Endothelial cell of umbilical vein (primary cell): Measurements from ENCODE around the gene PLB1. TPM values are rescaled to one million over a fixed set of nuclear protein-coding genes. Genes with fewer than 3 reads are reported as not detected.

Source experiments
- BruUV-seq: library from RNA; stranded (reverse); fragments of 400-500 nt; replicated peaks from 2 replicates; lab custom pipeline; 2021; lab: Mats Ljungman, UMichigan
- CTCF ChIA-PET: fragments of 300-600, 350-600 bp; sonication (Branson Sonifier 250); formaldehyde crosslinking; loops from one replicate; lab custom pipeline; 2021; ENCODE audit warnings: antibody characterized with exemption, inconsistent platforms; lab: Charles Lee
- POLR2A ChIA-PET: fragments of 300-600, 350-600 bp; sonication (Branson Sonifier 250); formaldehyde crosslinking; loops from one replicate; lab custom pipeline; 2021; ENCODE audit warnings: antibody characterized with exemption, inconsistent platforms; lab: Charles Lee
- DNase-seq: peaks from one replicate; pipeline ENCODE4 v3.0.0-alpha.2; 2011; ENCODE audit warnings: low read depth, low spot score
- FAIRE-seq: peaks from 2 replicates; lab custom pipeline; 2011; peaks lifted over from hg19 to GRCh38; lab: Jason Lieb, UNC
- H2AFZ ChIP-seq: 2 replicates; pipeline ENCODE4 v1.6.0; 2012; ENCODE audit warnings: low read depth, low read length, control low read depth, inconsistent platforms
- H3K27ac ChIP-seq: 2 replicates; pipeline ENCODE4 v1.5.1; 2011; ENCODE audit warnings: low read depth, mild to moderate bottlenecking, control low read depth, low read length, moderate library complexity; ENCODE audit not compliant: insufficient read depth
- H3K27me3 ChIP-seq, 2 experiments: 2 replicates each; pipeline versions ENCODE4 v1.6.0 to v1.6.1; 2011; ENCODE audit warnings: low read length in 2 of 2, mixed read lengths in 1 of 2; ENCODE audit not compliant: control insufficient read depth in 2 of 2, insufficient read depth in 2 of 2
- H3K36me3 ChIP-seq, 2 experiments: 2 replicates in 1 of 2; 3 replicates in 1 of 2; pipeline ENCODE4 v1.5.1; 2011; ENCODE audit warnings: low read length in 2 of 2, mild to moderate bottlenecking in 1 of 2, moderate library complexity in 1 of 2; ENCODE audit not compliant: control insufficient read depth in 2 of 2, insufficient read depth in 2 of 2; ENCODE audit errors: extremely low read depth in 1 of 2
- H3K4me1 ChIP-seq: 3 replicates; pipeline ENCODE4 v1.5.1; 2011; ENCODE audit warnings: mild to moderate bottlenecking, low read length; ENCODE audit not compliant: control insufficient read depth, insufficient read depth; ENCODE audit errors: extremely low read depth
- H3K4me2 ChIP-seq: 2 replicates; pipeline ENCODE4 v1.6.1; 2011; ENCODE audit warnings: low read length, control low read depth, mixed read lengths; ENCODE audit not compliant: insufficient read depth
- H3K4me3 ChIP-seq, 3 experiments: fragments of 200-600 bp in 1 of 3; sonication (generic), shearing (Covaris generic) in 1 of 3; replicated peaks in 1 of 3; 2 replicates each; pipeline ENCODE4 v1.5.1; 2011 to 2016; ENCODE audit warnings: control low read depth in 3 of 3, low read length in 3 of 3, mild to moderate bottlenecking in 2 of 3, inconsistent platforms in 1 of 3, low read depth in 1 of 3, moderate library complexity in 1 of 3; ENCODE audit not compliant: insufficient read depth in 1 of 3
- H3K79me2 ChIP-seq: 2 replicates; pipeline ENCODE4 v1.6.0; 2012; ENCODE audit warnings: low read length, inconsistent platforms; ENCODE audit not compliant: control insufficient read depth, insufficient read depth
- H3K9ac ChIP-seq: replicated peaks from 2 replicates; pipeline ENCODE3; 2011; ENCODE audit warnings: low read length, control low read depth; ENCODE audit not compliant: insufficient read depth; ENCODE audit errors: extremely low read depth
- H3K9me1 ChIP-seq: replicated peaks from 3 replicates; pipeline ENCODE4 v1.6.0; 2011; ENCODE audit warnings: mild to moderate bottlenecking, low read length; ENCODE audit not compliant: control insufficient read depth, insufficient read depth; ENCODE audit errors: extremely low read depth
- H3K9me3 ChIP-seq: replicated peaks from 2 replicates; pipeline ENCODE4 v1.5.1; 2012; ENCODE audit warnings: low read length, inconsistent platforms; ENCODE audit not compliant: control insufficient read depth, insufficient read depth
- H4K20me1 ChIP-seq: replicated peaks from 2 replicates; pipeline ENCODE3; 2011; ENCODE audit warnings: mild to moderate bottlenecking, low read length; ENCODE audit not compliant: control insufficient read depth, insufficient read depth; ENCODE audit errors: extremely low read depth
- EZH2 ChIP-seq: IDR thresholded peaks from 2 replicates; pipeline ENCODE4 v1.6.1; 2012; ENCODE audit warnings: borderline replicate concordance, low read depth, mild to moderate bottlenecking, moderate library complexity, low read length, inconsistent platforms; ENCODE audit not compliant: severe bottlenecking
- FOS ChIP-seq: IDR thresholded peaks from 2 replicates; pipeline ENCODE4 v1.6.1; 2011; ENCODE audit warnings: mild to moderate bottlenecking, low read length, moderate library complexity, borderline replicate concordance; ENCODE audit not compliant: insufficient read depth
- GATA2 ChIP-seq: IDR thresholded peaks from 2 replicates; pipeline ENCODE4 v1.7.0; 2011; ENCODE audit warnings: low read depth, mild to moderate bottlenecking, moderate library complexity, mixed read lengths, low read length; ENCODE audit not compliant: insufficient read length, insufficient read depth
- JUN ChIP-seq: IDR thresholded peaks from 2 replicates; pipeline ENCODE4 v1.6.1; 2011; ENCODE audit warnings: borderline replicate concordance, low read depth; ENCODE audit not compliant: insufficient read length, insufficient read depth
- MYC ChIP-seq: IDR thresholded peaks from one replicate; pipeline ENCODE4 v1.6.1; 2011; ENCODE audit warnings: mild to moderate bottlenecking, low read depth, low read length
- POLR2A ChIP-seq: IDR thresholded peaks from 2 replicates; pipeline ENCODE4 v1.6.1; 2012; ENCODE audit warnings: low read depth, mild to moderate bottlenecking, control low read depth, low read length
- dilution Hi-C: fragments of 300-500 bp; cut with MboI; formaldehyde crosslinking; loops from one replicate; pipeline ENCODE4 v1.15.0; 2019; ENCODE audit warnings: low sequenced_read_pairs; ENCODE audit not compliant: extremely low pct_ligation_motif_present
- intact Hi-C: fragments of 100-400 bp; cut with micrococcal nuclease; formaldehyde crosslinking; loops from one replicate; pipeline ENCODE4 v1.10.0; 2022
- polyA plus RNA-seq, 4 experiments: library from polyadenylated mRNA; depleted of rRNA in 3 of 4; stranded (reverse) in 3 of 4; unstranded in 1 of 4; fragments of >200 nt; gene quantifications; 2 replicates each; pipeline versions ENCODE4 v1.2.1 to v1.2.3, GENCODE V29; 2011 to 2012; ENCODE audit warnings: missing spikeins in 1 of 4
- total RNA-seq: library from RNA; stranded (reverse); gene quantifications from 2 replicates; pipeline ENCODE4 v1.2.3, GENCODE V29; 2021
- TF ChIP-seq, protein P1 (sequence below): IDR thresholded peaks from 2 replicates; pipeline ENCODE4 v1.6.1; 2011; ENCODE audit not compliant: insufficient read depth, insufficient read length

The PLB1 gene
- total and polyA plus RNA-seq, 2 donors (not counting 3 experiments of a cell fraction or from before 2014, with no cell fraction given), result 0.75 to 0.80 TPM

DNA sequence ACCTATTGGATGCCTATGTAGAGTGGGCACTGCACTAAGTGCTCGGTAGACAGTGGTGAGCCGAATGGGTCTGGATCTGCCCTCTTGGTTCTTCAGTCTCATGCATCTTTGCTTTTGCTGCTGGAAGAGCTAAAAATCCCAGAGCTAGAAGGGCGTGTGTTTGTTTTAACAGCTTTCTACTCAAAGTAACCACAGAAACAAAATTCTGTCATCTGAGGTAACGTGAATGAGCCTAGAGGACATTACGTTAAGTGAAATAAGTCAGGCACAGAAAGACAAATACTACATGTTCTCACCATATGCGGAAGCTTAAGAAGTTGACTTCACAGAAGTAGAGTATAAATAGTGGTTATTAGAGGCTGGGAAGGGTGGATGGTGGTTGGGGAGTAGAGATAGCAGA lies 119.8 kb downstream of the PLB1 start:
- intact Hi-C loops (no loop called here), dilution Hi-C loops (no loop called here)
- Histone ChIP-seq H3K27me3 (no peaks in the 10 kb centered on the region), H3K79me2 (no peaks in the 10 kb centered on the region), H3K36me3 (no peaks in the 10 kb centered on the region), H3K4me2 (no peak overlapping the region), H3K9me1 (no peaks in the 10 kb centered on the region), H3K4me1 (peaks cover 19% of the 10 kb centered on the region), H3K9ac (no peak overlapping the region), H3K27ac (no peak overlapping the region), H3K4me3 (no peak overlapping the region), H4K20me1 (no peaks in the 10 kb centered on the region), H2AFZ (no peak overlapping the region), H3K9me3 (no peaks in the 10 kb centered on the region)
- DNase-seq (no peak), FAIRE-seq (no peak)
- no peak for TF ChIP-seq JUN
- TF ChIP-seq POLR2A, result no peak
- no peak for TF ChIP-seq EZH2
- TF ChIP-seq, protein P1, sequence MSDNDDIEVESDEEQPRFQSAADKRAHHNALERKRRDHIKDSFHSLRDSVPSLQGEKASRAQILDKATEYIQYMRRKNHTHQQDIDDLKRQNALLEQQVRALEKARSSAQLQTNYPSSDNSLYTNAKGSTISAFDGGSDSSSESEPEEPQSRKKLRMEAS, result no peak
- TF ChIP-seq GATA2, result no peak
- ChIA-PET CTCF (interaction anchor here (1.7 to 2.2 kb wide), 2 partner anchors 21 to 49 kb away, joined by 4 to 15 read pairs; no protein-coding TSS in a partner anchor), POLR2A (no interaction called here)
- no TSS peak for BruUV-seq

DNA sequence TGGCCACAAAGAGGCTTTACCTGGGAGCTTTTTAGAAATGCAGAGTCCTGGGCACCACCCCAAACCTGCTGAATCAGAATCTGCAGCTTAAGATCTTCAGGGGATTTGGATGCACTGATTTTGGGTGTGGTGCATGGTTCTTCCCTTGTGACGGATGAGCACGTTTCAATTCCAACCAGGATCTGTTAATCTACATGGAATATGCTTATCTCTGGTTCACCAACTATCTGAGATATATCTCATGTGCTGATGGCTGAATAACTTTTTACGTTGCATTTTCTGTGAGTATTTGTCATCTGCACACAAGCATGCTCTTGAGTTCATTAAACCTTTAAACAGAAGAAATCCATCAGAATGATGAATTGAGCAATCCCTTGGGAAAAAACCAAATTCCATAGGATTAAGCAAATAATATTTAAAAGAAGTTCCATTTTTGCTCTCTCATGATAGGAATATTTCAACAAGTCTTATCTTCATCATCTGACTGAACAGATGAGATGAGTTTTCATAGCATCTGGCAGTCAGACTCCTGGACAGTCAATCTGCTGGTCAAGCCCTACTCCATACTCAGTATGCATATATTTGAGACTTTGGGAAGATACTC lies 120.6 kb downstream of the PLB1 start:
- DNase-seq (no peak), FAIRE-seq (no peak)
- dilution Hi-C loops, result no loop called here
- Histone ChIP-seq H3K79me2 (no peaks in the 10 kb centered on the region), H3K27me3 (no peaks in the 10 kb centered on the region), H3K27ac (no peak overlapping the region), H3K4me1 (peaks cover 20% of the 10 kb centered on the region), H3K4me2 (no peak overlapping the region), H3K9me3 (no peaks in the 10 kb centered on the region), H2AFZ (no peak overlapping the region), H3K4me3 (no peak overlapping the region), H3K36me3 (no peaks in the 10 kb centered on the region), H4K20me1 (no peaks in the 10 kb centered on the region), H3K9ac (no peak overlapping the region), H3K9me1 (no peaks in the 10 kb centered on the region)
- intact Hi-C loops, result no loop called here
- TF ChIP-seq FOS, result no peak
- no peak for TF ChIP-seq MYC
- no peak for TF ChIP-seq GATA2
- CTCF ChIA-PET, result interaction anchor here (1.7 to 2.2 kb wide), 3 partner anchors 22 to 50 kb away, joined by 4 to 20 read pairs (median 15); no protein-coding TSS in a partner anchor
- POLR2A ChIA-PET, result no interaction called here
- no TSS peak for BruUV-seq
